Measurements from ENCODE around the gene SH2D3C.

SH2D3C gene

DNA sequence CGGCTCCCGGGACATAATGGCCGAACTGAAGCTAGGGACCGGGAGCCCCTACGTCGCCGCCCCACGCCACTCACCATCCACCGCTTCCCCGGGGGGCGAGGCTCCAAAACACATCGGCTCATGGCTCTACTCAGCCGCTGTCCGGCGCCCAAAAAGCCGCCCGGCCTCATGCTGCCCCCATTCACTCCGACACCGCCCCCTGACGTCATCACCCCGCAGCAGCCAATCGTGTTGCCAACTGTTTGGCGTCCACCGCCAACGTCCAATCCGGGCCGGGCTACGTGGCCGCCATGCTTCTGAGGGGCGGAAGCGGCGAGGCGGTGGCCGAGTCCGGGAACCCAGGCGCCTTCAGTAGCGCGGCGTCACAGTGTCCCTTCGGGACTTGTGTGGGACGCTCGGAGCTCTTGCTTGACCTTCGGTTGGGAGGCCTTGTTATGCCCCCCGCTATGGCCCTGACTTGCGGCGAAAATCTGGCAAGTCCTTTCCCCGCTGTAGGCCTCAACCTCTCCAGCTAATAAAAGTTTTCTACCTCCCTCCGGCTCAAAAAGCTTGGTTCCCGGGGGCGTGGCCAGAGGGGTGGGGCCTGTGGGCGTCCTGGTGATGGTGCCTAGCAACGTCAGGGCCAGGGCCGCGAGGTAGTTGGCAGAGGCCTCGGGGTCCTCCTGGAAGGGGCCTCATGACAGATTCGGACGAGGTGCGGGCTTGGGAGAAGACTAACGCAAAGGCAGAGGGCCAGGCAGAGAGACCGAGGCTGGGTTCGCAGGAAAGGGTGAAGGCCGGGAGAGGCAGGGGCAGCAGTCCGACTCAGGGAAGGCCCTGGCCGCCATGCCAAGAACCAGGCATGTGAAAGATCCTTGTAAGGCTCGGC is 62.8 kb downstream of the SH2D3C start, which contains the start of the genes PTRH1 and TTC16:
Gene PTRH1, minus strand, starts transcription at position 194 of the 868 bp plus-strand sequence. Its CDS starts 24 bp downstream, at position 170.
Gene TTC16, plus strand, starts transcription at position 610 of the 868 bp plus-strand sequence. Its CDS starts 67 bp downstream, at position 677.
- no peak for TF ChIP-seq EZH2phosphoT487 (IDR thresholded peaks at IDR 0.05; ENCODE audit: borderline replicate concordance, low read length)
- TF ChIP-seq, protein P1, sequence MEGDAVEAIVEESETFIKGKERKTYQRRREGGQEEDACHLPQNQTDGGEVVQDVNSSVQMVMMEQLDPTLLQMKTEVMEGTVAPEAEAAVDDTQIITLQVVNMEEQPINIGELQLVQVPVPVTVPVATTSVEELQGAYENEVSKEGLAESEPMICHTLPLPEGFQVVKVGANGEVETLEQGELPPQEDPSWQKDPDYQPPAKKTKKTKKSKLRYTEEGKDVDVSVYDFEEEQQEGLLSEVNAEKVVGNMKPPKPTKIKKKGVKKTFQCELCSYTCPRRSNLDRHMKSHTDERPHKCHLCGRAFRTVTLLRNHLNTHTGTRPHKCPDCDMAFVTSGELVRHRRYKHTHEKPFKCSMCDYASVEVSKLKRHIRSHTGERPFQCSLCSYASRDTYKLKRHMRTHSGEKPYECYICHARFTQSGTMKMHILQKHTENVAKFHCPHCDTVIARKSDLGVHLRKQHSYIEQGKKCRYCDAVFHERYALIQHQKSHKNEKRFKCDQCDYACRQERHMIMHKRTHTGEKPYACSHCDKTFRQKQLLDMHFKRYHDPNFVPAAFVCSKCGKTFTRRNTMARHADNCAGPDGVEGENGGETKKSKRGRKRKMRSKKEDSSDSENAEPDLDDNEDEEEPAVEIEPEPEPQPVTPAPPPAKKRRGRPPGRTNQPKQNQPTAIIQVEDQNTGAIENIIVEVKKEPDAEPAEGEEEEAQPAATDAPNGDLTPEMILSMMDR (IDR thresholded peaks at IDR 0.05; ENCODE audit: low read depth, low read length, poor library complexity, severe bottlenecking): no peak

DNA sequence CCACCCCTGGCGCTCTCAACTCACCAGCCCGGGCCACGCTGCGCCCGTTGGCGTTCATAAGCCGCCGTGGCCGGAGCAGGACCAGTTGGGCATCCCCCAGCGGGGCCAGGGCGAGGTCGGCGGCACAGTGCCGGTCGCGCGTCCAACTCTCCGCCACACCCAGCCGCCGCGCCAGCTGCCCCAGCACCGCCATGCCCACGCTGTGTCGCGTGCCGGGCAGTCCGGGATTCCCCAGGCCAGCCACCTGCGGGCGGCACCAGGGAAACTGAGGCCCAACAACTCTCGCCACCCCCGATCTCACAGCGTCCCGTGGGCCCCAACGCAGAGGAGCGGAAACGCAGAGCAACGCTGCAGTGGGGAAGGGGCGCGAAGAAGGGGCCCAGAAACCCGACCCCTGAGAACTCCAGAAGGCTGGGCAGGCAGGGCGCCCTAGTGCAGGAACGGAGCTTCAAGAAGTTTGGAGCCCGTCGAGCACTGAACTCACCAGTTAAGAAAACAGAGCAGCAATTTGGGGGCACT is 63.5 kb downstream of the SH2D3C start:
- TF ChIP-seq, protein P1 (IDR thresholded peaks at IDR 0.05; ENCODE audit: low read depth, low read length, poor library complexity, severe bottlenecking): no peak
- TF ChIP-seq EZH2phosphoT487 (IDR thresholded peaks at IDR 0.05; ENCODE audit: borderline replicate concordance, low read length): no peak
- Histone ChIP-seq H3K4me3 (ENCODE audit: low read length) (peak overlapping the region; percentile 93), H3K79me2 (ENCODE audit: control insufficient read depth, low read length) (no peaks in the 10 kb centered on the region), H3K4me2 (ENCODE audit: low read length) (peak overlapping the region; percentile 96), H3K9me3 (ENCODE audit: control insufficient read depth, insufficient read depth, low read length) (no peaks in the 10 kb centered on the region), H3K27ac (ENCODE audit: low read depth, low read length) (no peak overlapping the region), H3F3A (ENCODE audit: control insufficient read depth, insufficient read depth) (no peaks in the 10 kb centered on the region), H3K4me1 (ENCODE audit: control insufficient read depth, low read length) (peaks cover 17% of the 10 kb centered on the region), H3K27me3 (ENCODE audit: control insufficient read depth, low read length) (no peaks in the 10 kb centered on the region), H3K9me2 (replicated peaks; ENCODE audit: control insufficient read depth, low read length) (no peaks in the 10 kb centered on the region), H3K36me3 (ENCODE audit: control insufficient read depth, low read length) (no peaks in the 10 kb centered on the region), H4K20me1 (ENCODE audit: control insufficient read depth, insufficient read depth, low read depth, low read length) (no peaks in the 10 kb centered on the region)

More for the DNA sequence above, 62.8 kb downstream of the SH2D3C start, which contains the start of the genes PTRH1 and TTC16:
- Histone ChIP-seq H3K27ac (ENCODE audit: low read depth, low read length) (no peak within 1 kb of the TSS), H3K36me3 (ENCODE audit: control insufficient read depth, low read length) (no peaks in the 10 kb centered on the region), H4K20me1 (ENCODE audit: control insufficient read depth, insufficient read depth, low read depth, low read length) (no peaks in the 10 kb centered on the region), H3K27me3 (ENCODE audit: control insufficient read depth, low read length) (no peaks in the 10 kb centered on the region), H3K9me2 (replicated peaks; ENCODE audit: control insufficient read depth, low read length) (no peaks in the 10 kb centered on the region), H3F3A (ENCODE audit: control insufficient read depth, insufficient read depth) (no peaks in the 10 kb centered on the region), H3K9me3 (ENCODE audit: control insufficient read depth, insufficient read depth, low read length) (no peaks in the 10 kb centered on the region), H3K4me2 (ENCODE audit: low read length) (peak within 1 kb of the TSS; percentile 96), H3K4me3 (ENCODE audit: low read length) (peak within 1 kb of the TSS; percentile 93), H3K4me1 (ENCODE audit: control insufficient read depth, low read length) (peaks cover 23% of the 10 kb centered on the region), H3K79me2 (ENCODE audit: control insufficient read depth, low read length) (no peaks in the 10 kb centered on the region)

DNA sequence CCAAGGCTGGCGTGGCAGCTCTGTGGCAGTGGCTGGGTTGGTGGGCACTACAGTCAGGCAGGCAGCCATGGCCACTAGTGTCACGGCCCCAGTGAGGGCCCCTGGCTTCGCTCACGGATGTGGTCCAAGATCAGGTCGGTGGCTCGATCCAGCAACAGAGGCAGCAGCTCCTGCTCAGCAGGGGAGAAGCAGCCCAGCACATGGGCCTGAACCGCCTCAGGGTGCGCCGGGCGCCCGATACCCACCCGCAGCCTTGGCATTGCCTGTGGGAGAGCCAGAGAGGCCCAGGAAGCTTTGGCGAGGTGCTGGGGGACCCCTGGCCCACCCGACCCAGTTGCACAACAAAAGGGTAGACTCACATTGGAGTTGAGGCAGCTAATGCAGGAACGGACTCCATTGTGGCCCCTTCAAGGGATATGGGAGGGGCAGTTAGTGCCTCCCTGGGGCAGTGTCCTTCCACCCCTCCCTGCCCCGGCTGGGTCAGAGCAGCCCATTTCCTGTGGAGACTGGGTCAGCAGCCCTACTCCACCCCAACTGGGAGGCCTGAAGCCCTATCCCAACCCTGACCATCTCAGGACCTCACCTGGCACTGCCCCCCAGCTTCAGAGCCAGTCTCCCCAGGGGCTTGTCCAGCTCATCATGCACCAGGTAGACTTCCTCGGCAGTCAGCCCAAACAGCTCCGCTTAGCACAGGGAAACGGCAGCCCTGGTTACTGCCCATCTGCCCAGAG is 64.3 kb downstream of the SH2D3C start:
- Histone ChIP-seq H3K27ac (ENCODE audit: low read depth, low read length) (no peak overlapping the region), H3K4me3 (ENCODE audit: low read length) (peak overlapping the region; percentile 31)
- TF ChIP-seq, protein P1 (IDR thresholded peaks at IDR 0.05; ENCODE audit: low read depth, low read length, poor library complexity, severe bottlenecking): no peak
- no peak for TF ChIP-seq EZH2phosphoT487 (IDR thresholded peaks at IDR 0.05; ENCODE audit: borderline replicate concordance, low read length)

More for the DNA sequence above, 64.3 kb downstream of the SH2D3C start:
- Histone ChIP-seq H3K4me2 (ENCODE audit: low read length) (peak overlapping the region; percentile 96), H3K4me1 (ENCODE audit: control insufficient read depth, low read length) (peaks cover 9% of the 10 kb centered on the region), H3K9me2 (replicated peaks; ENCODE audit: control insufficient read depth, low read length) (no peaks in the 10 kb centered on the region), H3K79me2 (ENCODE audit: control insufficient read depth, low read length) (no peaks in the 10 kb centered on the region), H3K9me3 (ENCODE audit: control insufficient read depth, insufficient read depth, low read length) (no peaks in the 10 kb centered on the region), H3K36me3 (ENCODE audit: control insufficient read depth, low read length) (no peaks in the 10 kb centered on the region), H4K20me1 (ENCODE audit: control insufficient read depth, insufficient read depth, low read depth, low read length) (no peaks in the 10 kb centered on the region), H3K27me3 (ENCODE audit: control insufficient read depth, low read length) (no peaks in the 10 kb centered on the region), H3F3A (ENCODE audit: control insufficient read depth, insufficient read depth) (no peaks in the 10 kb centered on the region)

Data from DOHH2 (cell line).